ENCODE results near the gene HOXB2. TPM values are rescaled to one million over a fixed set of nuclear protein-coding genes. Genes with fewer than 3 reads are reported as not detected.

The HOXB2 gene
- total RNA-seq, 1 donor from 2014 or later, result 43.7 TPM

DNA sequence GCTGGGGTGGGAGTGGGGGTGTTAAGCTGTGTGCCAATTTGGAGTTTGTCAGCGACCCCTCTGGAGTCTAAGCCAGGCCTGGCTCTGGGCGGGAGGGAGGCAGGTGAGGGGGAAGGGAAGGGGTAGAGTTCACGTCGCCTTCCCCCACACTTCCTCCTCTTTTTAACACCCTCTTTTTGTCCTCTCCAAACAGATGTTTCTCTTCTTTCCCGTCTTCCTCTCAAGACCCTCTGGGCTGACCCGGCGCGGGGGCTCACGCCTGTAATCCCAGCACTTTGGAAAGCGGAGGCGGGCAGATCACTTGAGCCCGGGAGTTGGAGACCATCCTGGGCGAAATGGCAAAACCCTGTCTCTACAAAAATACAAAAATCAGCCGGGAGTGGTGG lies 17.4 kb downstream of the HOXB2 start:
- DNase-seq (ENCODE audit: low read depth), result no peak
- H3K4me3 ChIP-seq (ENCODE audit: low read depth, low read length), result no peak overlapping the region
- TF ChIP-seq, protein P1, sequence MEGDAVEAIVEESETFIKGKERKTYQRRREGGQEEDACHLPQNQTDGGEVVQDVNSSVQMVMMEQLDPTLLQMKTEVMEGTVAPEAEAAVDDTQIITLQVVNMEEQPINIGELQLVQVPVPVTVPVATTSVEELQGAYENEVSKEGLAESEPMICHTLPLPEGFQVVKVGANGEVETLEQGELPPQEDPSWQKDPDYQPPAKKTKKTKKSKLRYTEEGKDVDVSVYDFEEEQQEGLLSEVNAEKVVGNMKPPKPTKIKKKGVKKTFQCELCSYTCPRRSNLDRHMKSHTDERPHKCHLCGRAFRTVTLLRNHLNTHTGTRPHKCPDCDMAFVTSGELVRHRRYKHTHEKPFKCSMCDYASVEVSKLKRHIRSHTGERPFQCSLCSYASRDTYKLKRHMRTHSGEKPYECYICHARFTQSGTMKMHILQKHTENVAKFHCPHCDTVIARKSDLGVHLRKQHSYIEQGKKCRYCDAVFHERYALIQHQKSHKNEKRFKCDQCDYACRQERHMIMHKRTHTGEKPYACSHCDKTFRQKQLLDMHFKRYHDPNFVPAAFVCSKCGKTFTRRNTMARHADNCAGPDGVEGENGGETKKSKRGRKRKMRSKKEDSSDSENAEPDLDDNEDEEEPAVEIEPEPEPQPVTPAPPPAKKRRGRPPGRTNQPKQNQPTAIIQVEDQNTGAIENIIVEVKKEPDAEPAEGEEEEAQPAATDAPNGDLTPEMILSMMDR (conservative IDR thresholded peaks at IDR 0.05; ENCODE audit: low read depth, low read length), result no peak

DNA sequence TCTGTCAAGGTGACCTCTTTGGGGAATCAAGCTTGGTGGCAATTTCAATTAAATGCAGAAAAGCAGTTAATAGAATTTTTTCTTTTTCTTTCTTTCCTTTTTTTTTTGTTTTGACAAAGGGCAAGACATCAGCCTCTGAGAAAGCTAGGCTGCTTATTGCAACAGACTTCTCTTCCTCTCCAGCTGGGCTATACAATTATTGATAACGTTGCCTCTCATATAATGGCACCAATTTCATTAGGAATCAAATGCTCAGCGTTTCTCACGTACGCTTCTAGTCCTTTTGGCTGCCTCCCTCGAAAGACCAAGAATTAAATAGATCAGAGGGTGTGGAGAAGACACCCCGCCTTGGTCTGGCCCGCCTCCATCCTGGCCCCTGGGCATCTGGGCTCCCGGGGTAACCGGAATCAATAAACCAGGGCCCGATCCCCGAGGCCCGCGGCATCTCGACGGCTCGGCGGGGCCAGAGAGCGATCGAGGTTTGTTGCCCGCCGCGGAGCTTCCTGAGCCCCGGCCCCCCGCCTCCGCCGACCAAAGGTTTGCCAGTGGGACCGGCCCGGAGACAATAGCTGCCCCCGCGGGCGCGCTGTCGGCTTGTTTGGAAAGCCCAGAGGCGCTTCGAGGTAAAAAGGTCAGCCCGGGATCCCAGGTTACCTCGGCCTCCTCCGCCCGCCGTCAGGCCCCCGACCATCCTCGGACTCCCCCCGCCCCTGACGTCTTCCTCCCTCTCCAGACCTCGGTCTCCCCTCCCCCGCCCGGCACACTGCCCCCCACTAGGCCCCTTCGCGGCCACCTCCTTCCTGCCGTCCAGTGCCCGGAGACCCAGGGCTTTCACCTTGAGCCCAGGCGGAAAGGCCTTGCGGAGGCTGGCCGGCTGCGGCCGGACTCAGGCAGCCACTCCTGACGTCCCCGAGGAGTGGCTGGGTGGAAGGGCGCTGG lies 18.0 kb downstream of the HOXB2 start:
- TF ChIP-seq, protein P1 (conservative IDR thresholded peaks at IDR 0.05; ENCODE audit: low read depth, low read length), result no peak
- no peak for DNase-seq (ENCODE audit: low read depth)
- H3K4me3 ChIP-seq (ENCODE audit: low read depth, low read length), result no peak overlapping the region

DNA sequence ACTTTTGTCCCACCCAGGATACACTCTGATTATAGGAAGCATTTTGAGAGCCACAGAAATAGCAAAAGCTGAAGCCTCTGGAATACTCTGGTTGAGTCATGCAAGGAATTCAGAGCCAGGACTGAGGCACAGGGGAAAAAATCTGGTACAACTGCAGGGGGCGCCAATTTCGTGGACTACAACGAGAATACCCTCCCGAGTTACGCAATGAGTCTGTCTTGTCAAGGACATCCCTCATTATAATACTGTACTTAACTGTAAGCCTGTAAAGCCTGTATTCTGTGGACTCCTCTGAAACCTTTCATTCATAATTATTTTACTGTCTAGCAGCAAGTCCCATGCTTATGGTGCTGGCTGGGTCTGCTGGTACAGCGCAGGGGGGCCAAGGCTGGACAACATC lies 21.9 kb downstream of the HOXB2 start:
- no peak overlapping the region for H3K4me3 ChIP-seq (ENCODE audit: low read depth, low read length)
- TF ChIP-seq, protein P1 (conservative IDR thresholded peaks at IDR 0.05; ENCODE audit: low read depth, low read length), result peak; percentile 45
- DNase-seq (ENCODE audit: low read depth), result no peak

DNA sequence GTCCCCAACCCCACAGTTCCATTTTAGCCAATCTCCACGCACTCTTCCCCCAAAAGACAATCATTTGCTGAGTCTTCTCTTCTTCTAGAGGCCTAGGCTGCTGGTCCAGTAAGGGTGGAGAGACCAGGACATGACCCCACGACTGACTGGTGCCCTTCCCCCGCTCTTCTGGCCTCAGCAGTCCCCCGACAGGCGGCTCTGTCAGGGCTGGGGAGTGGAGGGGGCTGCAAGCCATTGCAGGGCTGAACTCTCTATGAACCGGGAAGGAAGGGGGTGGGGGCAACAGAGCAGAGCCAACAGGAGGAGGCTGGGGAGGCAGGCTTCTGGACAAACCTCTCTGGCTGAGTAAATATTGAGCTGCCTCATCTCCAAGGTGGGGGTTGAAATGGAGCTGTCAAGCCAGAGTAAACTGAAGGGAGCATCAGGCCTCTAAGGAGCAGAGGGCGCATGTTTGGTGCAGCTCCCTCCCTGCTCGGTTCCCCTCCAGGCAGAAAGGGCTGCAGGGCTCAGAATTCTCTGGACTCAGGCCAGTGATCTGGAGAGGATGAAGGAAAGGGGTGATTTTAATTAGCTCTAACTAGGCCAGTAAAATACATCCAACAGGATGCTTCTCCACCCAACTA lies 22.8 kb downstream of the HOXB2 start:
- no peak for DNase-seq (ENCODE audit: low read depth)
- TF ChIP-seq, protein P1 (conservative IDR thresholded peaks at IDR 0.05; ENCODE audit: low read depth, low read length), result no peak
- H3K4me3 ChIP-seq (ENCODE audit: low read depth, low read length), result no peak overlapping the region

DNA sequence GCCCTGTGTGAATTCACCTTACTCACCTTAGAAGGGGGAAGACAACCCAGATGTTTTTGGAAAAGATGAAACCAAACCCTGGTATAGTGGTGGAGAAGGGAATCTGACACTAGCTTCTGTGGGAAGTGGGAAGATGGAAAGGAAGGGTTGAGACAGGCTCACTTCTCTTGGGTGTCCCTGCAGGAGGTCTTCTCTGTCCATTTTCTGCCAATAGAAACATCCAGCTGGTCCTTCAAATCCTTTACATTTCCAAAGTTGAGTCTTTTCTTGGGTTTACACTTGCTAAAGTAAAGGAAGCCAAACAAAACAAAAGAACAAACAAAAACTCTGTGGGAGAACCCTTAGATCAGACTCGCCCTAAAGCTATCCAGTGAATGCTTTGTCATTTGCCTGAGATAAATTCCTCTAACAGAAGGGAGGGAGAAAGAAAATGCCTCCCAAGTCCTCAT lies 24.3 kb downstream of the HOXB2 start:
- TF ChIP-seq, protein P1 (conservative IDR thresholded peaks at IDR 0.05; ENCODE audit: low read depth, low read length), result no peak
- no peak overlapping the region for H3K4me3 ChIP-seq (ENCODE audit: low read depth, low read length)
- DNase-seq (ENCODE audit: low read depth), result no peak

DNA sequence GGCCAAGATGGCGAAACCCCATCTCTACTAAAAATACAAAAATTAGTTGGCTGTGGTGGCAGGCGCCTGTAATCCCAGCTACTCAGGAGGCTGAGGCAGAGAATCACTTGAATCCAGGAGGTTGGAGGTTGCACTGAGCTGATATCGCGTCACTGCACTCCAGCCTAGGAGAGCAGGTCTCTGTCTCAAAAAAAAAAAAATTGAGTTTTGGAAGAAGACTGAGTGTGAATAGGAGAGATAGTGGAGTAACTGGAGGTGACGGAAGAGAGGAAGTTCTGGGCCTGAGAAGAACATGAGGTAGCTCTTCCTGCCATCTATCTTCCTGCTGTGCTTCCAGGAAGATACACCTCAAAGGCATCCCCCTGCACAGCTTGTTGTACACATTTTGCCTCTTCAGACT lies 25.5 kb downstream of the HOXB2 start:
- no peak for DNase-seq (ENCODE audit: low read depth)
- TF ChIP-seq, protein P1 (conservative IDR thresholded peaks at IDR 0.05; ENCODE audit: low read depth, low read length), result no peak

More for the DNA sequence above, 25.5 kb downstream of the HOXB2 start:
- no peak overlapping the region for H3K4me3 ChIP-seq (ENCODE audit: low read depth, low read length)

All from epithelial cell of proximal tubule (primary cell).